Muscle of back (tissue), 11 donors: ENCODE data around the gene ARL6IP6. TPM values are rescaled to one million over a fixed set of nuclear protein-coding genes. Genes with fewer than 3 reads are reported as not detected.
"Not testable (repeated sequence)": the region's sequence is repeated elsewhere in the genome, so short reads cannot be mapped to it uniquely, and the experiment has no call there.

ENCODE experiments used
- DNase-seq, 3 donors: peaks; one replicate each; pipeline versions ENCODE4 v3.0.0 to v3.0.0-alpha.2; 2013
- polyA plus RNA-seq, 10 donors: library from polyadenylated mRNA; unstranded; fragments of 120-200 nt; gene quantifications; one replicate each; pipeline ENCODE4 v1.2.1, GENCODE V29; 2013; ENCODE audit not compliant: insufficient read length in 10 of 10

Gene ARL6IP6
- polyA plus RNA-seq, 10 donors, result 34.7 to 54.5 (median 43.0) TPM

DNA sequence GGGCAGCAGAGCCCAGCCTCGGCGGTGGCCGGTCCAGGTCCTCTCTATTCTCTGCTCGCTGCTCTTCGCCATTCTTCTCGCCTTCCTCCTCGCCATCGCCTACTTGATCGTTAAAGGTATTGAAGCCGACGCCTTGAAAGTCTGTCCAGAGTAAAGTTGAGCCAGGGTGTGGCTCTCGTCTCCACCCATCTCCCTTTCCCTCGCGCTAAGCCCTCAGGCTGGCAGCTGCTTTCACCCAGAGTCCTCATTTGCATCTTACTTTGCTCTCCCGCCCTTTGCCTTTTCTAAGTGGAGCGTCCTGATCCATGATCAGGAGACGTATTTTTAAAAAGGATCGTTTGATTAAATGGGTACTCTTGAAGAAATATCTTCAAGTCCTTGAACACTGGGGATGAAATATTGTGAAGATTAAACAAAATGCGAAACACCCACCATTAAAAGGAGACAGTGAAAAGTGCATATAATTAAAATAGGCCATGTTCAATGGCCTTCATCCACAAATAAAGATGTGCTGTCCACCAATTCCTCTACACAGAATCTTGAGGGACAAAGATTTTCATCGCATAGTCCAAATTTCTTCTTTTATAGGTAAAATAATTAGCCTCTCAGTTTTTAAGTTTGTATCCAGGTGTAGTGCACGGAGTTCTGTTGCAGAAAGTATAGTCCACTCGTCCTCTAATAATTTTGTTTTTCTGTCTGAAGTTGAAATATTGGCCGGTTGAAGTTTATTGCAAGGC is 657 bp downstream of the ARL6IP6 start:
- peak in 2 of 3 donors; percentile 31 to 47 for DNase-seq

- DNase-seq, result no peak
Observed at GRCh38 chr2:152720794-152721193, 2.4 kb downstream of the ARL6IP6 start.

GRCh38 chr2:152722639-152723038 is 4.2 kb downstream of the ARL6IP6 start:
- not testable (repeated sequence) for DNase-seq

DNA sequence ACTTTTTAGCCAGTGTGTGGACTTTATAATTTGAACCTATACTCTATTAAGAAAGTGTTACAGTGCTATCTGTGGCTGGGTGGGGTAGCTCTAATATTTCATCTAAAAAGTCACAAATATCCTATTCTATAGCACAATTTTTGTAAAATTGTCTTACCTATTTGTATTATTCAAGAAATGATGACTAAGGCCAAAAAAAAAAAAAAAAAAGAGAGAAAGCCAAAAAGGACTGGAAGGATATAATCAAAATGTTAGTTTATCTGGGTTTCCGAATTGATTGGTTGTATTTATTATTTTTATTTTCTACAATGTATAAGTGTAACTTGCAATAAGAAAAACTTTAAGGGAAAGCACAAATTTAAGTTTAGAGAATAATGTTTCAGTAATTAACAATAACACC is 5.5 kb downstream of the ARL6IP6 start:
- DNase-seq, result no peak

- DNase-seq, result no peak
Observed at GRCh38 chr2:152729844-152730243, 11.4 kb downstream of the ARL6IP6 start.

DNA sequence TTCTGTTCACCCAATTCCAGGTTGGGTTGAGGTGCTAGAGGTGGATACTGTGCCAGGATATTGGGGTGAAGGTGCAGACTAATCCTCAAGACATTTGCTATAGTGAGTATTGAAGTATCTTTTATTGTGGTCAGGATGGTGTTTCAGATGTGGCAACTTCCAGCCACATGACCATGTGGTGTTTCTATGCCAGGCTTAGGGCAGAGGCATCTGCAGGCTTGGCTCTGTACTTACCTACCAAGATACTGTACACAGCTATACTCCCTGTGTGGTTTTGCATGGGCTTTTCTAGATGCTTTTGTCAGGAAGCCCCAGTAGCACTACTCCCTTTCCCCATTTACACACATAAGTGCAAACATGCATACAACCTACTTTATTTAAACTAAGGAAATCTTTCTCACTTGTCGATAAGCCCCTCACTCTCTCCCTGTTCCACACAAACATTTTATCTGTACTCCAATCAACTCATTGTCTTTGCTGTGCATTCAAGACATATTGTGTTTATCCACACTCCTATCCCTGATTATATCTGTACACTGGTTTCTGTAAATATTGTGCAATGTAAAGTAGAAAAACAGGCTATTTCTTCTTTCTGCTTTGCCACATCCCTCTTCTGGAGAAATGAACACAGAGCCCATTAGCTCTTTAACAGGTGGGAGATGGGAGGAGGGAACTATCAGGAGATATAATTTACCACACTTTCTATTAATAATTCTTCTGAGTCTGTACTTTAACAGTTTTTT is 12.3 kb downstream of the ARL6IP6 start:
- DNase-seq, result no peak

DNA sequence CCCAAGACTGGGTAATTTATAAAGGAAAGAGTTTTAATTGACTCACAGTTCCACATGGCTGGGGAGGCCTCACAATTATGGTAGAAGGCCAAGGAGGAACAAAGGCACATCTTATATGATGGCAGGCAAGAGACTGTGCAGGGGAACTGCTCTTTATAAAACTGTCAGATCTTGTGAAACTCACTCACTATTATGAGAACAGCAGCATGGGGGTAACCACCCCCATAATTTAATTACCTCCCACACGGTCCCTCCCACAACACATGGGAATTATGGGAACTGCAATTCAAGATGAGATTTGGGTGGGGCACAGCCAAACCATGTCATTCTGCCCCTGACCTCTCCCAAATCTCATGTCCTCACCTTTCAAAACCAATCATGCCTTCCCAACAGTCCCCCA is 19.1 kb downstream of the ARL6IP6 start:
- DNase-seq, result not testable (repeated sequence)

DNA sequence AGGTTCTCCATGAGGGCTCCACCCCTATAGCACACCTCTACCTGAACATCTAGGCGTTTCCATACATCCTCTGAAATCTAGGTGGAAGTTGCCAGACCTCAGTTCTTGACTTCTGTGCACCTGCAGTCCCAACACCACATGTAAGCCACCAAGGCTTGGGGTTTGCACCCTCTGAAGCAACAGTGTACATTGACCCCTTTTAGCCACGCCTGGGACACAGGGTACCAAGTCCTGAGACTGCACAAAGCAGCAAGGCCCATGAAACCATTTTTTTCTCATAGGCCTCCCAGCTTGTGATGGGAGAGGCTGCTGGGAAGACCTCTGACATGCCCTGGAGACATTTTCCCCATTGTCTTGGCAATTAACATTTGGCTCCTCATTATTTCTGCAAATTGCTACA is 20.0 kb downstream of the ARL6IP6 start:
- DNase-seq, result no peak

GRCh38 chr2:152739705-152740104 is 21.3 kb downstream of the ARL6IP6 start:
- not testable (repeated sequence) for DNase-seq

GRCh38 chr2:152740743-152741328 is 22.4 kb downstream of the ARL6IP6 start:
- DNase-seq, result peak; percentile 40 to 73 (median 43)

DNA sequence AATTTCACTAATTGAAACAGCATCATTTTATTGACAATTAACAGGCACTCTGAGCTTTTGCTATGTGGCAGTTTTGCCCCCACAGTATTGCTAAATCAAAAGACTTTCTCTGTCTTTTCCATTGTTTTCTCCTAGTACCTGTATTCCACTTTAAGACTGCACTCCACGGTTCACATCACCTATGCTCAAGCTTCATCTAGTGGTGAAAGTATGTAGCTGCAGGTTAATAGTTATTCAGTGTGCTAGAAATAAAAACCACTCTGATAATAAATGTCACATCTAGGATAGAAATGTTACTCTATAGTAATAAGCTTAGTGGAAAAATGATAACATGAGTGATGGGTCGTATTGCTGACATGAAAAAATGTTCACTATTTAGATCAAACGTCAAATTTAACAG is 24.6 kb downstream of the ARL6IP6 start:
- no peak for DNase-seq

GRCh38 chr2:152747751-152748150 is 29.3 kb downstream of the ARL6IP6 start:
- DNase-seq, result not testable (repeated sequence)

- DNase-seq, result no peak
Observed at GRCh38 chr2:152755029-152755428, 36.6 kb downstream of the ARL6IP6 start.

GRCh38 chr2:152759290-152760072 is 41.1 kb downstream of the ARL6IP6 start:
- no peak for DNase-seq

DNA sequence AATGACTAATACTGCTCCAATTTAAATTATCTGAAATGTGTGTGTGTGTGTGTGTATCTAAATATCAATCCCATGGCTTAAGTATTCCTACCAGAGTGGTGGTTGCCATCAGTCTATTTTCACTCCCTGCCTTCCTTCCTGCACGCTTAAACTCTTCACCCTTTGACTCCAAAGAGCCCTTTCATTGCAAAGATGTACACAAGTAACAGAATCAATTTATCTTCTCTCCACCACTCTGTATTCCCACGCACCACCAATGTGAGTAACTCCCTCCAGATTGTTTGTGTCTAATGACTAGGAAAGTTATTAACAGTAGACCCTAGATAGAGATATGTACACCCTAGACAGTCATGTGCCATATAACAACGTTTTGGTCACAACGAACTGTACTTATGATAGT is 42.8 kb downstream of the ARL6IP6 start:
- DNase-seq, result no peak

- DNase-seq, result peak; percentile 34 to 55 (median 48)
Observed at GRCh38 chr2:152762202-152762601, 43.8 kb downstream of the ARL6IP6 start.

DNA sequence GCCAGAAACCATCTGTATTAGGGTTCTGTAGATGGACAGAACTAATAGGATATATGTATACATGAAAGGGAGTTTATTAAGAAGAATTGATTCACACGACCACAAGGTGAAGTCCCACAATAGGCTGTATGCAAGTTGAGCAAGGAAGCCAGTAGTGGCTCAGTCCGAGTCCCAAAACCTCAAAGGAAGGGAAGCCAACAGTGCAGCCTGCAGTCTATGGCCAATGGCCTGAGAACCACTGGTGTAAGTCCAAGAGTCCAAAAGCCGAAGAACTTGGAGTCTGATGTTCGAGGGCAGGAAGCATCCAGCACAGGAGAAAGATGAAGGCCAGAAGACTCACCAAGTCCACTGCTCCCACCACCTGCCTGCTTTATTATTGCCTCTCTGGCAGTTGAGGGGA is 44.8 kb downstream of the ARL6IP6 start:
- DNase-seq, result not testable (repeated sequence)

DNA sequence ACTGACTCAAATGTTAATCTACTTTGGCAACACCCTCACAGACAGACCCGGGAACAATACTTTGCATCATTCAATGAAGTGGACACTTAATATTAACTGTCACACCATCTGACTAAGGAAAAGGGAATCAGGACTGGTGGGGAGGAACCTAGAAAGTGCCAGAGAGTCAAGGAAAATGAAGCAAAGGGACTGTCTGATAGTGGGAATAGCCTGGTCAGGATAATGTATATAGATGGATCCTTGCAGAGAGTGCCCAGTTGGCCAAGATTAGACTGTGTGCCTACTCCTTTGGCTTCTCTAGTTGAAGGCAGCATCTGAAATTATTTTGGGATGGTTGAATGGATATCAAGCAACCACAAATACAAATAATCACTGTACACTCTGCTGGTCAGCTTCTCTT is 45.2 kb downstream of the ARL6IP6 start:
- DNase-seq, result no peak

DNA sequence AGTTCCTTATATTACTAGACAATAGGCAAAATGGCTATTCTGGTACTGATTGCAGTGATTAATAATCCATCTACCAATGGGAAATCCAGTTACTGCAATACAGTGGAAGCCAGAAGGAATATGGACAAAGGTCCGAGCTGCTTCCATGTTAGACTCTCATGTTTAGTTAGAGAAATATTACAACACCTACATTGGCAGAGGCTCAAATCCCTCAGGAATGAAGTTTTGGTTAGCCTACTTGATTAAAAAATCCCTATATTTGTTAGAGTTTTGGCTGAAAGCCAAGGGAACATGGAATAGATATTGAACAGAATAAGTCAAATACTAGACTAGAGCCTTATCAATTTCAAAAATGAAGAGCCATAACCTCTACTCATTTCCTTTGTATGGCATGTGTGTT is 48.5 kb downstream of the ARL6IP6 start:
- DNase-seq, result peak in 1 of 3 donors; percentile 4

GRCh38 chr2:152781175-152781574 is 62.8 kb downstream of the ARL6IP6 start:
- DNase-seq, result no peak

- DNase-seq, result no peak
Observed at GRCh38 chr2:152782171-152782570, 63.8 kb downstream of the ARL6IP6 start.

DNA sequence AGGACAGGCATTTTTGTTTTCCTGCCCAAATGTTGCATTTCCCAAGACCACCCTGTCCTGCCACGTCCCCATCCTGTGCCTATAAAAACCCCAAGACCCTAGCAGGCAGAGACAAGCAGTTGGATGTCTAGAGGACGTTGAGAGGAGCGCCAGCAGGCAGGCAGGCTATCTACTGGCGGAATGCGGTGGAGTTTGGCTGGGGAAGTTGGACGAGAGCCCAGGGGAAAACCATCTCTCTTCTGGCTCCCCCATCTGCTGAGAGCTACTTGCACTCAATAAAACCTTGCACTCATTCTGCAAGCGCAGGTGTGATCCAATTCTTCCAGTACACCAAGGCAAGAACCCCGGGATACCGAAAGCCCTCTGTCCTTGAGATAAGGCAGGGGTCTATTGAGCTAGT is 72.5 kb downstream of the ARL6IP6 start:
- DNase-seq, result no peak
